Dermis blood vessel endothelial cell (primary cell): ENCODE data around the gene SAMD13. TPM values are rescaled to one million over a fixed set of nuclear protein-coding genes. Genes with fewer than 3 reads are reported as not detected.

Experiments used
- DNase-seq: peaks from one replicate; pipeline ENCODE4 v3.0.0; 2010
- total RNA-seq: library from RNA; depleted of rRNA; stranded (reverse); fragments of >200 nt; gene quantifications from 2 replicates; pipeline ENCODE4 v1.2.3, GENCODE V29; 2014

SAMD13 gene
- total RNA-seq, 1 donor from 2014 or later = 1.5 TPM

GRCh38 chr1:84374991-84375696, 73.6 kb downstream of the SAMD13 start:
- DNase-seq = no peak

GRCh38 chr1:84376000-84376910, 74.7 kb downstream of the SAMD13 start:
- DNase-seq = no peak

GRCh38 chr1:84377480-84378095, 76.1 kb downstream of the SAMD13 start:
- DNase-seq = peak; percentile 49

- no peak for DNase-seq
These were observed 77.8 kb downstream of the SAMD13 start for GRCh38 chr1:84379138-84379916.

GRCh38 chr1:84379917-84380180, 78.3 kb downstream of the SAMD13 start:
- DNase-seq = no peak

- peak; percentile 58 for DNase-seq
These were observed 80.6 kb downstream of the SAMD13 start for GRCh38 chr1:84382127-84382526.

GRCh38 chr1:84385347-84385746, 83.8 kb downstream of the SAMD13 start:
- DNase-seq = no peak

GRCh38 chr1:84386716-84387479, 85.4 kb downstream of the SAMD13 start:
- peak; percentile 74 for DNase-seq

GRCh38 chr1:84387480-84388163, 86.1 kb downstream of the SAMD13 start:
- DNase-seq = peak; percentile 46

GRCh38 chr1:84390226-84390625, 88.7 kb downstream of the SAMD13 start:
- no peak for DNase-seq

- DNase-seq = no peak
These were observed 97.0 kb downstream of the SAMD13 start, which contains the start of gene DNASE2B for GRCh38 chr1:84398175-84399155. DNASE2B (plus strand) TSS chr1:84398484; CDS start chr1:84398565, 81 bp downstream.

Other genes with a start within 250 kb of the SAMD13 start
- gene PRKACB, start 157.4 kb upstream of the SAMD13 start, total RNA-seq = 20.6 and 30.8 TPM in 2 replicates
- gene DNASE2B, start 96.8 kb downstream of the SAMD13 start, total RNA-seq = not detected in 2 replicates
- gene RPF1, start 177.6 kb downstream of the SAMD13 start, total RNA-seq = 32.7 and 36.2 TPM in 2 replicates
- gene SPATA1, start 204.7 kb downstream of the SAMD13 start, total RNA-seq = 0.65 and 2.0 TPM in 2 replicates
- gene GNG5, start 204.9 kb downstream of the SAMD13 start, total RNA-seq = 9.5 and 17.5 TPM in 2 replicates